ENCODE data around the gene SLC26A6.

SLC26A6 gene

DNA sequence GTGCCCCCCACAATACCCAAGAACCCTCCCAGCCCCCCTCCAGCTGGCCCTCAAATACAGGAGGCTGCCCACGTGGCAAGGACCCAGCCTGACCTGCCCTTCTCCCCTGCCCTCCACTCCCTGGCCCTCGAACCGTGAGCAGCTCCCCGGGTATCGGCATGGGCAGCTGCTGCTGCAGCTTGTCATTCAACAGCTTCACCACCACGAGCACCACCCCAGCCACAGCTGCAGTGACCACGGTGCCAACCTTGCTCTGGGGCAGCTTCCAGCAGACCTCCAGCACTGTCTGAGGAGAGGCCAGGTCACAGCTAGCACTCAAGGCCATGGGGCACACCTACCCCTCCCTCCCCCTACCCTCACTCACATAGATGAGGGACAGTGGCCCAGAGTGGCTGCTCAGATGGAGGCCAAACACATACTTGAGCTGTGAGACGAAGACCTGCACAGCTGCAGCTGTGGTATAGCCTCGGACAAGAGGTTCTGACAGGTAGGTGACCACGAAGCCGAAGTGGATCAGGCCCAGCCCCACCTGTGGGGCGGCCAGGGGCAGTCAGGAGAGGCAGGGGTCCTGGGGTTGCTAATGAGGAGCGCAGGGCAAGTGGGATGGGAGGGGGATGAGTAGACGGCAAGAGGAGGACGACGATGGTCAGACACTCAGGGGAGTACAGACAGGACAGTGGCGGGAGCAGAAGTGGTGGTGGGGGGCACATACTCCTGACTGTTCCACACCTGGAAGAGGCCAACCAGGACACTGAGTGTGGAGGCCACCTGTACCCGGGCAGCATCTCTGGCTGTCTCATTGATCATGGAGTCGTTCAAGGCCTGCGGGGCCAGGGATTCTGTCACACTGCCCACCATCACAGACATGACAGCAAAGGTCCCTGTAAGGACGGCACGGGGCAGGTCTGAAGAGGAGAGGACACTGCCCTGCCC, 3.5 kb downstream of the SLC26A6 start:
- DNase-seq (ENCODE audit: low spot score) = no peak

GRCh38 chr3:48630833-48631232, 4.4 kb downstream of the SLC26A6 start:
- DNase-seq (ENCODE audit: low spot score) = no peak

- no peak for DNase-seq (ENCODE audit: low spot score)
These were observed 4.9 kb downstream of the SLC26A6 start for GRCh38 chr3:48630407-48630806.

GRCh38 chr3:48629894-48630293, 5.4 kb downstream of the SLC26A6 start:
- no peak for DNase-seq (ENCODE audit: low spot score)

DNA sequence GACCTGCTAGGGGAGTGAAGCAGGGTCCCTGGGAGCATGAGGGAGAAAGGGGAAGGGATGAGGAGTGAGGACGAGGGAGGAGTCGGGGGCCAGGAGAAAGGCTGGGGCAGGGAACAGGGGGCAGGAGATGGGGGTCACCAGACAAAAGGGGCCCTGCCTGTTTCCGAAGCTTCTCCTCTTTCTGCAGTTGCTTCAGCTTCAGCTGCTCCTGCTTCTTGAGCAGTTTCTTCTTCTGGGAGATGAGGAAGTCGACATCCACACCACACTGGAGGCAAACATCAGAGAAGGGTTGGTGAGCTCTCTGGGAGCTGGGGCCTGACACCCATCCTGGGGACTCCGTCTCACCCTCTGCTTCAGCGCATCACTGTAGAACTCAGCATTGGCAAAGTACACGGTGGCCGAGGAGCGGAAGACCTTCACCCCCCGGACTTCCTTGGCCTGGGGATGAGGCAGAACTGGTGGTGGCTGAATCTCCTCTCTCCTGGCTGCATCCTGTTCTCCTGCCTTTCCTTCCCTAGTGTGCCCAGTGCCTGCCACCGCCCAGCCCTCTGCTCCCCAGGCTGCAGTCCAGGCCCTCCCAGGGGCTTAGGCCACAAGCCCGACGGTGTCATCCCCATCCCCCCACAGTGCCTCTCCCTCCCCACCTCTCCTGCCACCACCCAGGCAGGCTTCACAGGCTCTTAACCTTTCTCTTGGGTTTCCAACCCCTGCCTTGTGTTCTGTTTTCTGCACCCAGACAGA, 6.8 kb downstream of the SLC26A6 start:
- DNase-seq (ENCODE audit: low spot score) = no peak

- DNase-seq (ENCODE audit: low spot score) = no peak
These were observed 9.7 kb downstream of the SLC26A6 start for GRCh38 chr3:48625600-48625999.

- DNase-seq (ENCODE audit: low spot score) = no peak
These were observed 10.5 kb downstream of the SLC26A6 start for GRCh38 chr3:48624767-48625166.

DNA sequence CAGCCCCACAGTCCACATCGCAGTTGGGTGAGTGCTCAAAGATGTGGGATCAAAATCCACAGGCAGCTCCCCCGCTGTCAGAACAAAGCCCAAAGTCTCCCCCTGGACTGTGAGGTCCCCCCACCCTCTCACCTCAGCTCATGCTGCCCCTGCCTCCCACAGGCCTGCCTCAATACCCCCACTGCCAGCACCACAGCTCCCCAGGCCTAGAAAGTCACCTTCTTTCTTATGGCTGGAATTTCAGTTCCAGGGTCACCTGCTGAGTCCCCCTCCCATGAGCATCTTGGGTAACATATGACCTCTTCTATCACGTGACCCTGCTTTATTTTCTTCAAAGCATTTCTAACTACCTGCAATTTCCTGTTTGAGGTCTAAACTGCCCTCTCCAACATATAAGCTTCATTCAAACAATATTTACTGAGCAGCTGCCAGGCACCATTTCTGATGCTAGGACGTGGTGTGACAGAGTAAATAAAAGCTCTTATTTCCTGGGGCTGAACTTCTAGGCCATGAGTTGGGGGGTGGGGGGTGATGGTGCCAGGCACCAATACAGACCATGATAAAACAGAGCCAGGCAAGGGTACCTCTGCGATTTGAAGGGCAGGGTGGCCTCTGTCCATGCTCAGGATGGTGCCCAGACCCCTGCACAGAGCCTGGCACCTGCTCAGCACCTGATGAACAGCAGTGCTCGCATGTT, 11.3 kb downstream of the SLC26A6 start:
- DNase-seq (ENCODE audit: low spot score) = no peak

- no peak for DNase-seq (ENCODE audit: low spot score)
These were observed 13.8 kb downstream of the SLC26A6 start, which contains the start of gene TMEM89 for GRCh38 chr3:48621461-48621869. Gene TMEM89, minus strand, starts transcription at chr3:48621769. Its CDS starts 13 bp downstream, at chr3:48621756.

DNA sequence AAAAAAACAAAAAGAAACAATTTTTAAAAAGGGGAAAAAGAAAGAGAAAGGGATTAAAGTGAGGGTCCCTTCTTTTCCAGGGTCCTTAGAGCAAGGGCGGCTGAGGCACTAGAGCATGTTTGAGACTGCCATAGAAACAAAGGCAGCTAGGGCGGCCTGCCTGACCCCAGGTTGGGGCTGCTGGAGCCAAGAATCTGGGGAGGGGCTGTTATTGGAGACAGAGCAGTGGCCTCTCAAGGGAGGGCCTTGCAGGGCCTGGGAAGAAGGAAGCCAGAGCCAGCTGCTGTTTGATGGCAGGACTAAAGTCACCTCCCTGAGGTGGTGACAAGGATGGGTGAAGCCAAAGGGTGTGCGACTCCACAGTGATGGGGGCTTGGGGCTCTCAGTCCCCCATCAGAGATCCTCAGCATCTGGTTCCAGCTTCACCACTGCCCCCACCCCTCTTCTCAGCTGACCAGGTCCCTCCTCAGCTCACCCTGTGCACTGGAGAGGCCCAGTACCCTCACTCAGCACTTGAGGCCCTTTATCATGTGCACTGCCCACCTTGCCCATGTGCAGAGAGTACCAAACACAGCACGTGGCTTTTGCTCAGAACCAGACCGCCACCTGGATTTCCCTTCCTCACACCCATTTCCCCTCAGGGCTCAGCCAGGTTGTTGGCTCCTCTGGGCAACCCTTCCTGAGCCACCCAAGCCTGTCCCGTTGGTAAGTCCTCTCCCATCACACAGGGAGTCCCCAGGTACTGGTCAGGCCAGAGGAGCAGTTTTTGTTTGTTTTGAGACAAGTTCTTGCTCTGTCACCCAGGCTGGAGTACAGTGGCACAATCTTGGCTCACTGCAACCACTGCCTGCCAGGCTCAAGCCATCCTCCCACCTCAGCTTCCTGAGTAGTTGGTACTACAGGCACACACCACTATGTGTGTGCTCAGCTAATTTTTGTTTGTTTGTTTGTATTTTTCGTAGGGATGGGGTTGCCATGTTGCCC, 15.4 kb downstream of the SLC26A6 start:
- DNase-seq (ENCODE audit: low spot score) = no peak

DNA sequence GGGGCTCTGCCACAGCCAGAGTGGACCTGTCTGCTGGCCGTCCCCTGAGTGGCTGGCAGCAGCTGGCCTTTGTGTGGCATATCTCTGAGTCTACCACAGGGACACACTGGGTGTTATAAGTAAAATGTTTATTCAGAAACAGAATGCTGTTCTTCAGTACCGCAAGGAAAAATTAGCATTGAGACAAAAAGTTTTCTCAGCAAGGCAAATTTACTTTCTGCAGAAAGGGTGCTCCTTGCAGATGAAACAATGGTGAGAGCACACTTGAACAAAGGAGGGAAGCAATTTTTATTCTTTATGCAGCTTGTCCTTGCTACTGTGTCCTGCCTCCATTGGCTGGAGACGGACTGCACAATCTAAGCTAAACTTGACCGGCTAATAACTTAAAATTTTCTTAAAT, 17.7 kb downstream of the SLC26A6 start:
- no peak for DNase-seq (ENCODE audit: low spot score)

- DNase-seq (ENCODE audit: low spot score) = no peak
These were observed 21.2 kb downstream of the SLC26A6 start for GRCh38 chr3:48614044-48614443.

DNA sequence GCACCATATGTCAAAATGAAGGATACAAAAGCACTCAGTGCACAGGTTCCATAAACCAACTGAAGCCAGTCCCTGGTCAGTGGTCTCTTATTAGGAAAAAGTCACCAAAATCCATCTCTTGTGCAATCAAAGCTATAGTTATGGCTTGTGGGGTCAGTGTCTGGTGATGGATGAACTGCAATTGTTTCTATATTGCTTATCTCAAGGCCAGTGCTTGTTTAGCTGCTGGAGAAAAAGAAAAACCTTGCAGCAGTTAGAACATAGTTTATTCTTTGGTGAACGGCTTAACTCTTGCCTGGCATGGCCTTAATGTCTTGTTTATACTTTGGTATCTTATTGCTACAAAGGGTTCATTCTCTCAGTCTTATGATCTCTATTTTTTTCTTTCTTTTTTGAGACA, 23.0 kb downstream of the SLC26A6 start:
- no peak for DNase-seq (ENCODE audit: low spot score)

DNA sequence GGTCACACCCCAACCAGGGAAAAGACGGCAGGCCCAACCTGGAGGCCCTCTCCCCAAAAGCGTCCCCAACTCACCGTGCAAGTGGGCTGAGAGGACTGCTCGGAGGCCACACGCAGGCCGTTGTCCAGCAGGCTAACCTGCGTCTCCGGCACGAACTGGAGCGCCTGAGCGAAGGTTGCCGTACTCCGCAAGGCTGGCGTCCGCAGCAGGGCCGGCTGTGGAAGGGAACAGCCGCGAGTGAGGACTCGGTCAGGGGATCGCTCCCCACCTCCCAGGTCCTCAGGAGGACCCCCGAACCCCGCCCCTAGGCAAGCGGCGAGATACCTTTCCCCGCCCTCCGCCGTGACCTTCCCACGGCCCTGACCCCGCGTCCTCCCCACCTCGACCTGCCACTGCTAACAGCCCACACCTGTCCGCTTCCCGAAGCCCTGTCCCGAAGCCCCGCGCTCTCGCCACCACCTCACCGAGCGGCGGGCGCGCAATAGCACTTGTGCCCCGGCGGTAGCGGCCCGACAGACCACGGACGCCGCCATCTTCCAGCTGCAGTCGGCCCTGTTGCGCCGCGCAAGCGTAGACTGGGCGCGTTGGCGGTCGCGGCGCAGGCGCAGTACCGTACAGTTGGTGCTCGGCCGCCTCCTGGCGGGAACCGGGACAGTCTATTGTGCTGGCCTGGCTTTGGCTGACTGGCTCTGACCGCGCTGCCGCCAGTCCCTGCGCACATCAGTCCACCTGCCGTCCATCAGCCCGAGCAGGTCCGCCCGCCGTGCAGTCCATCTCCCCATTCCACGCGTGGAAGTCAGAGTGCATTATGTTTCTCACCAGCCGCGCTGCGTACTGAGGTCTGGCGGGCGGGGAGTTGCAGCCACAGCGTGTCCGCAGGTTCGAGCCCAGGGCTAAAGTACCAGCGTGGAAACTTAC, 25.9 kb downstream of the SLC26A6 start, which contains the start of gene UQCRC1:
UQCRC1 (minus strand) TSS at position 559 of the 918 bp plus-strand sequence; CDS start at position 533, 26 bp downstream.
- DNase-seq (ENCODE audit: low spot score) = peak; percentile 89

- DNase-seq (ENCODE audit: low spot score) = no peak
These were observed 27.7 kb downstream of the SLC26A6 start for GRCh38 chr3:48607519-48607918.

DNA sequence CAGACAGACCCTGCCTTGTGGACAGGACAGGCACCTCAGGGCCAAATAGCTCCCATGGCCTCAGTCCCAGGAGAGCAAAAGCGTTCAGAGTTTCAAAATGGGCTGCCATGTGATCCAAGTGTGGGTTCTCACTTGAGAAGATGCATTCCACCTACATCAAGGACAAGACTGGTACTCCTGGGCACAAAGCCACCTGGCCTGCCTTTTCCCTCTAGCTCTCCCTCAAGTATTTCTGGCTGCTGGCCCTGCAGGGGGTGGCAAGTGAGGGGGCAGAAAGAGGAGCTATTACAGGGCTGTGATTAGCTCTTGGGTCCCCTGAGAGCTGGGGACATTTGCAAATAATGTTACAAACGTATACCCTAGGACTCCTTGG, 33.7 kb downstream of the SLC26A6 start:
- DNase-seq (ENCODE audit: low spot score) = no peak

- no peak for DNase-seq (ENCODE audit: low spot score)
These were observed 34.3 kb downstream of the SLC26A6 start for GRCh38 chr3:48600711-48601621.

DNA sequence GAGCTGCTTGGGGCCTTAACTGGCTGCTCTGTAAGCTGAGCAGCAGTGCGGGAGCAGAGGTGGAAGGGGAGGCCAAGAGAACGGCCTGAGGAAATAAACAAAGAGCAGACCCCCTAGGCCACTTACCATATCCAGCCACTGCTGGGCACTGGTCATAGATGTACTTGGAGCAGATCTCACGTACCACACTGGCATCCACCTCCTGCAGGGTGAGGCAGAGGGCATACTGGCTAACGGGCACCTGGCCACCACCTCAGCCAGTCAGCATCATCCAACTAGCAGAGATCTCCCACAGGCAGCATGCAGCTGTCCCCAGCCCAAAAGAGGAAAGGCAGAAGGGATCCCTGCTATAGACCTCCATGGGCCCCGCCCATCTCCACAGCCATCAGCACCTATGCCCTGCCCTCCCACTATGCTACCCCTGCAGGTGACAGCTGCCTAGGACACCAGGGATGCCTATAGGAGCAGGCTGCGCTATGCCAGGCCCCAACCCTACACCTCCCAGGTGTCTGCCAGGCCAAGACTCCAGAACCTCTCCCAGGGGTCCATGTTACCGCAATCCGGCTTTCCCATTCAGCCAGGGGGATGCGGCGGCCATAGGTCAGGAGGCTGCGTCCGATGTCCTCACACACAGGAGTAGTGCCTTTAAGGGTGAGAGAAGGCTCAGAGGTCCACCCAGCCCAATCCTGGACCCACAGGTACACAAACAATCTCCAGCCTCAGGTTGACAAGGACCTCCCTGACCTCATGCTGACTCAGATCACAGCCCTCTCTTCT, 35.6 kb downstream of the SLC26A6 start:
- no peak for DNase-seq (ENCODE audit: low spot score)
